ENCODE measurements around the gene DCAF10. TPM values are rescaled to one million over a fixed set of nuclear protein-coding genes. Genes with fewer than 3 reads are reported as not detected.

Gene DCAF10
- total RNA-seq, 1 donor from 2014 or later = 14.9 TPM

GRCh38 chr9:37859043-37859442 is 58.4 kb downstream of the DCAF10 start:
- Mint-ChIP-seq H3K27me3 (ENCODE audit: unreplicated experiment) (peaks cover 2% of the 10 kb centered on the region), H3K27ac (ENCODE audit: unreplicated experiment) (no peak overlapping the region), H3K36me3 (ENCODE audit: low read depth, unreplicated experiment) (peaks cover 11% of the 10 kb centered on the region), H3K4me3 (ENCODE audit: unreplicated experiment) (no peak overlapping the region), H3K9me3 (ENCODE audit: unreplicated experiment) (no peaks in the 10 kb centered on the region), H3K4me1 (ENCODE audit: unreplicated experiment) (no peaks in the 10 kb centered on the region)
- TF ChIP-seq, protein P1, sequence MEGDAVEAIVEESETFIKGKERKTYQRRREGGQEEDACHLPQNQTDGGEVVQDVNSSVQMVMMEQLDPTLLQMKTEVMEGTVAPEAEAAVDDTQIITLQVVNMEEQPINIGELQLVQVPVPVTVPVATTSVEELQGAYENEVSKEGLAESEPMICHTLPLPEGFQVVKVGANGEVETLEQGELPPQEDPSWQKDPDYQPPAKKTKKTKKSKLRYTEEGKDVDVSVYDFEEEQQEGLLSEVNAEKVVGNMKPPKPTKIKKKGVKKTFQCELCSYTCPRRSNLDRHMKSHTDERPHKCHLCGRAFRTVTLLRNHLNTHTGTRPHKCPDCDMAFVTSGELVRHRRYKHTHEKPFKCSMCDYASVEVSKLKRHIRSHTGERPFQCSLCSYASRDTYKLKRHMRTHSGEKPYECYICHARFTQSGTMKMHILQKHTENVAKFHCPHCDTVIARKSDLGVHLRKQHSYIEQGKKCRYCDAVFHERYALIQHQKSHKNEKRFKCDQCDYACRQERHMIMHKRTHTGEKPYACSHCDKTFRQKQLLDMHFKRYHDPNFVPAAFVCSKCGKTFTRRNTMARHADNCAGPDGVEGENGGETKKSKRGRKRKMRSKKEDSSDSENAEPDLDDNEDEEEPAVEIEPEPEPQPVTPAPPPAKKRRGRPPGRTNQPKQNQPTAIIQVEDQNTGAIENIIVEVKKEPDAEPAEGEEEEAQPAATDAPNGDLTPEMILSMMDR (IDR thresholded peaks at IDR 0.05; ENCODE audit: unreplicated experiment) = no peak
- DNase-seq (ENCODE audit: low spot score) = no peak

- Mint-ChIP-seq H3K4me3 (ENCODE audit: unreplicated experiment) (no peak overlapping the region), H3K27me3 (ENCODE audit: unreplicated experiment) (peaks cover 2% of the 10 kb centered on the region), H3K36me3 (ENCODE audit: low read depth, unreplicated experiment) (peaks cover 11% of the 10 kb centered on the region), H3K27ac (ENCODE audit: unreplicated experiment) (no peak overlapping the region), H3K4me1 (ENCODE audit: unreplicated experiment) (no peaks in the 10 kb centered on the region), H3K9me3 (ENCODE audit: unreplicated experiment) (no peaks in the 10 kb centered on the region)
- no peak for DNase-seq (ENCODE audit: low spot score)
- TF ChIP-seq, protein P1 (IDR thresholded peaks at IDR 0.05; ENCODE audit: unreplicated experiment) = no peak
These were observed 61.9 kb downstream of the DCAF10 start for GRCh38 chr9:37862530-37862929.

GRCh38 chr9:37870081-37870798 is 69.6 kb downstream of the DCAF10 start:
- H3K4me3 Mint-ChIP-seq (ENCODE audit: unreplicated experiment) = no peak overlapping the region
- no peaks in the 10 kb centered on the region for H3K27me3 Mint-ChIP-seq (ENCODE audit: unreplicated experiment)
- no peaks in the 10 kb centered on the region for H3K36me3 Mint-ChIP-seq (ENCODE audit: low read depth, unreplicated experiment)
- no peaks in the 10 kb centered on the region for H3K4me1 Mint-ChIP-seq (ENCODE audit: unreplicated experiment)
- no peaks in the 10 kb centered on the region for H3K9me3 Mint-ChIP-seq (ENCODE audit: unreplicated experiment)
- H3K27ac Mint-ChIP-seq (ENCODE audit: unreplicated experiment) = no peak overlapping the region
- TF ChIP-seq, protein P1 (IDR thresholded peaks at IDR 0.05; ENCODE audit: unreplicated experiment) = no peak
- DNase-seq (ENCODE audit: low spot score) = no peak

GRCh38 chr9:37870799-37871176 is 70.2 kb downstream of the DCAF10 start:
- Mint-ChIP-seq H3K9me3 (ENCODE audit: unreplicated experiment) (no peaks in the 10 kb centered on the region), H3K4me3 (ENCODE audit: unreplicated experiment) (no peak overlapping the region), H3K27me3 (ENCODE audit: unreplicated experiment) (no peaks in the 10 kb centered on the region), H3K27ac (ENCODE audit: unreplicated experiment) (no peak overlapping the region), H3K36me3 (ENCODE audit: low read depth, unreplicated experiment) (peaks cover 4% of the 10 kb centered on the region), H3K4me1 (ENCODE audit: unreplicated experiment) (no peaks in the 10 kb centered on the region)
- DNase-seq (ENCODE audit: low spot score) = no peak
- TF ChIP-seq, protein P1 (IDR thresholded peaks at IDR 0.05; ENCODE audit: unreplicated experiment) = no peak

DNA sequence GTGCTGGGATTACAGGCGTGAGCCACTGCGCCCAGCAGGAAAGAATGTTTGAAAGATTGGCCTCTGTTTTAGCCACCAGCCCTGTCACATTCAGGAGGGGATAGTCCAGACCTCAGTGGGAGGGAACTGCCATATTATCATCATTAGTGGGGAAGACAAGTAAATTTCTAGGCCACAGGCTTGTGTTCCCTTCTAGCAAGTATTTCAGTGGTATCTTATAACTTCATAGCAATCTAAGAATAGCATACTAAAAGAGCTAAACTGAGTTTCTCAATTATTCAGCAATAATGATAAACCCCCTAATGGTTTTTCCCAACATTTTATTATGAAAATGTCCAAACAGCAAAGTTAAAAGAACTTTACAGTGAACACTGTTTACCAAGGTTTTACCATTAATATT is 73.4 kb downstream of the DCAF10 start:
- TF ChIP-seq, protein P1 (IDR thresholded peaks at IDR 0.05; ENCODE audit: unreplicated experiment) = no peak
- DNase-seq (ENCODE audit: low spot score) = no peak
- Mint-ChIP-seq H3K36me3 (ENCODE audit: low read depth, unreplicated experiment) (peaks cover 12% of the 10 kb centered on the region), H3K27me3 (ENCODE audit: unreplicated experiment) (no peaks in the 10 kb centered on the region), H3K9me3 (ENCODE audit: unreplicated experiment) (peaks cover 6% of the 10 kb centered on the region), H3K4me1 (ENCODE audit: unreplicated experiment) (no peaks in the 10 kb centered on the region), H3K27ac (ENCODE audit: unreplicated experiment) (no peak overlapping the region), H3K4me3 (ENCODE audit: unreplicated experiment) (no peak overlapping the region)

Measured in endothelial cell (in vitro differentiated cells).